Tibial nerve (tissue), 4 donors: ENCODE measurements around the gene TRIM9. TPM values are rescaled to one million over a fixed set of nuclear protein-coding genes. Genes with fewer than 3 reads are reported as not detected.

Experiments
- DNase-seq, 2 donors: peaks; one replicate each; pipeline ENCODE4 v3.0.0-alpha.2; 2019; ENCODE audit warnings: low spot score in 2 of 2
- H3K27ac ChIP-seq, 4 donors: fragments of 200-600 bp; sonication (generic) in 3 of 4; one replicate each; pipeline ENCODE4 v1.5.1; 2017 to 2019; ENCODE audit warnings: mild to moderate bottlenecking in 1 of 4
- H3K27me3 ChIP-seq, 2 donors: fragments of 200-600 bp; sonication (generic) in 1 of 2; one replicate each; pipeline versions ENCODE4 v1.5.1 to v1.6.0; 2017 to 2019
- H3K36me3 ChIP-seq, 3 donors: fragments of 200-600 bp; sonication (generic); one replicate each; pipeline ENCODE4 v1.5.1; 2018 to 2019
- H3K4me1 ChIP-seq, 4 donors: fragments of 200-600 bp; sonication (generic) in 3 of 4; one replicate each; pipeline ENCODE4 v1.5.1; 2017 to 2019
- H3K4me3 ChIP-seq, 4 donors: fragments of 200-600 bp; sonication (generic) in 3 of 4; one replicate each; pipeline ENCODE4 v1.5.1; 2017 to 2019; ENCODE audit warnings: mild to moderate bottlenecking in 1 of 4, moderate library complexity in 1 of 4
- H3K9me3 ChIP-seq, 4 donors: fragments of 200-600 bp; sonication (generic) in 3 of 4; one replicate each; pipeline ENCODE4 v1.5.1; 2017 to 2019
- EP300 ChIP-seq, 2 donors: sonication (generic); formaldehyde crosslinking; IDR thresholded peaks; one replicate each; pipeline ENCODE4 v1.6.1; 2017; ENCODE audit warnings: antibody characterized with exemption in 2 of 2, mild to moderate bottlenecking in 1 of 2
- POLR2A ChIP-seq, 2 donors: fragments of 450-650 bp; IDR thresholded peaks; one replicate each; pipeline ENCODE4 v1.6.1; 2017; ENCODE audit warnings: antibody characterized with exemption in 2 of 2, mild to moderate bottlenecking in 2 of 2, moderate library complexity in 2 of 2
- WGBS, 2 donors: methylation state at CpG; one replicate each; pipeline ENCODE4 v1.1.5; 2018; 5-methylcytosine and 5-hydroxymethylcytosine counted together
- total RNA-seq, 4 donors: library from RNA; depleted of rRNA; stranded (reverse); fragments of >200 nt; gene quantifications; one replicate each; pipeline ENCODE4 v1.1.0, GENCODE V29; 2016
- TF ChIP-seq, protein P1 (sequence below), 5 experiments: fragments of 200-600 bp in 3 of 5; fragments of 450-650 bp in 2 of 5; sonication (generic) in 3 of 5; IDR thresholded peaks; one replicate each; pipeline ENCODE4 v1.5.1; 2016 to 2019; ENCODE audit warnings: antibody characterized with exemption in 5 of 5, mild to moderate bottlenecking in 3 of 5, moderate library complexity in 2 of 5

The TRIM9 gene
- total RNA-seq, 4 donors from 2014 or later: 0.87 to 5.9 (median 4.9) TPM

DNA sequence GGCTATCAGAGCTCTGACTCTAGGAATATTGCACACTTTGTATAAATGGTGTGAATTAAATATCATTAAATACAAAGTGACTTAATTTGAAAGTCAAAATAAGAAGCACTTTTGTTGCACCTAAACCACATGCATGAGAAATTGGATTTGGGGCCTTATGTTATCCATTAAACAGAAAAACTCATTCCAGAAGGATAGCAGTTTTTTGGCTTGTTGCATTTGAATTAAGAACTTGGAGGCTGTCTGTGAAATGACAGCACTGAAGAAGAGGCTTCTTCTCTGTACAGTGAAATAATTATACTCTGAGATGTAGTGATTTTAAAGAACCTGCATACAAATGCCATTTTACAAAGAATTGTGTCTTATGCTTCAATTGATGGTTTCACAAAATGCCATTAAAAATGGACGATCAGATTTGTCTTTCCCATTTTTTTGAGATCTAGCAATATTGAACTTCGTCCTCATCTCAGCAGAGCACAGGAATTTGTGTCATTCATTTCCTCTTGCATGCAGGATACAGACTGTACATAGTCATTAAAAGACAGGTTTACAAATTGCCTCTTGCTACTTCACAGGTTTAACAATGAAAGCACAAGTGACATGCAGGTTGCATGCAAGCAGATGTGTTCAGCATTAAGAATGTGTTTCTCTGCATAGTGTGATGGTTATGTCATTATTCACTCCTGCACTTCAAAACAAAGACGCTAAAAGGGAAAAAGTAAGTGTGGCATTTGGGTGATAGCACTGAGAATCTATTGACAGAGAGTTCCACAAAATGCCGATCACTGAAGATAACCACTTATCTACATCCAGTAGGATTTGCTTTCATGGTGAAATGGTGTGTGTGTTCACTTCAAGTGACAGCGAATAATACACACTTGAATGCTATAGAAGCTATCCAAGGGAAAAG, 114.7 kb downstream of the TRIM9 start:
- no peak for DNase-seq
- Histone ChIP-seq H3K4me1 (no peaks in the 10 kb centered on the region), H3K27me3 (no peaks in the 10 kb centered on the region), H3K27ac (no peak overlapping the region), H3K9me3 (no peaks in the 10 kb centered on the region), H3K4me3 (no peak overlapping the region), H3K36me3 (no peaks in the 10 kb centered on the region)
- no peak for TF ChIP-seq POLR2A (IDR thresholded peaks at IDR 0.05)
- no peak for TF ChIP-seq EP300 (IDR thresholded peaks at IDR 0.05)
- TF ChIP-seq, protein P1, sequence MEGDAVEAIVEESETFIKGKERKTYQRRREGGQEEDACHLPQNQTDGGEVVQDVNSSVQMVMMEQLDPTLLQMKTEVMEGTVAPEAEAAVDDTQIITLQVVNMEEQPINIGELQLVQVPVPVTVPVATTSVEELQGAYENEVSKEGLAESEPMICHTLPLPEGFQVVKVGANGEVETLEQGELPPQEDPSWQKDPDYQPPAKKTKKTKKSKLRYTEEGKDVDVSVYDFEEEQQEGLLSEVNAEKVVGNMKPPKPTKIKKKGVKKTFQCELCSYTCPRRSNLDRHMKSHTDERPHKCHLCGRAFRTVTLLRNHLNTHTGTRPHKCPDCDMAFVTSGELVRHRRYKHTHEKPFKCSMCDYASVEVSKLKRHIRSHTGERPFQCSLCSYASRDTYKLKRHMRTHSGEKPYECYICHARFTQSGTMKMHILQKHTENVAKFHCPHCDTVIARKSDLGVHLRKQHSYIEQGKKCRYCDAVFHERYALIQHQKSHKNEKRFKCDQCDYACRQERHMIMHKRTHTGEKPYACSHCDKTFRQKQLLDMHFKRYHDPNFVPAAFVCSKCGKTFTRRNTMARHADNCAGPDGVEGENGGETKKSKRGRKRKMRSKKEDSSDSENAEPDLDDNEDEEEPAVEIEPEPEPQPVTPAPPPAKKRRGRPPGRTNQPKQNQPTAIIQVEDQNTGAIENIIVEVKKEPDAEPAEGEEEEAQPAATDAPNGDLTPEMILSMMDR (IDR thresholded peaks at IDR 0.05): no peak
- WGBS, 2 donors: 76 to 84% methylated on average over 5 of the region's 5 CpGs

DNA sequence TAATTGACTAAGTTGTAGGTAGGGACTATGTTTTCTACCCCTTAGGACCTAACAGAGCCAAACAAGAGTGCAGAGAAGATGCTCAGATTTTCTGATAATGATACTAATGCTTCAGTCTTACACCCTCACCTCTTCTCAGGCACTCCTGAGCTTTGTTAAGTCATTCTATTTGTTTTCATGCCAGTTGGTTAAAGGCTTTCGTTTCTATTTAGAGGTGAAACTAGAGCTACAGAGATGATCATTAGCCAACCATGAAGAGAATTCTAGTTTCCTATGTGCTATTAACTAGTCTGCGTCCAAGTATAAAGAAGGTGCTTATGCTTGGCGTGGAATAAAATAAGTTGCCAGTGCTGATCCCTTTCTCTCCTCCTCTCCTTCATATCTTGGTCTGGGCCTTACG, 116.0 kb downstream of the TRIM9 start:
- Histone ChIP-seq H3K4me3 (no peak overlapping the region), H3K27ac (no peak overlapping the region), H3K27me3 (no peaks in the 10 kb centered on the region), H3K4me1 (no peaks in the 10 kb centered on the region), H3K36me3 (no peaks in the 10 kb centered on the region), H3K9me3 (no peaks in the 10 kb centered on the region)
- 89 to 94% methylated on average over 4 of the region's 4 CpGs for WGBS, 2 donors
- DNase-seq: no peak
- TF ChIP-seq, protein P1 (IDR thresholded peaks at IDR 0.05): no peak
- TF ChIP-seq EP300 (IDR thresholded peaks at IDR 0.05) (no peak), POLR2A (IDR thresholded peaks at IDR 0.05) (no peak)

DNA sequence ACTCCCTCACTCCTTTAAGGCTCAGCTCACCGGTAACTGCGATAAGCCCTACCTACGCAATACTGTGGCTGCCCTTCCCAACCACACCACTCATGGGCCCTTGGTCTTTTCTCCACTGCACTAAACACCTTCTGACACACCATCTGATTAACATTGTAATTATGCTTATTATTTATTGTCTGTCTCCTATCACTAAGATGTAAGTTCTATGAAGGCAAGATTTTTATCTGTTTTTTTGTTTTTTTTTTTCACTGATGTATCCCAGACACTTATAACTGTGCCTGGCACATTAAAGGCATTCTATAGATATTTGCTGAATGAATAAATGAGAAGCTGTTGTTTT, 116.4 kb downstream of the TRIM9 start:
- no peak overlapping the region for H3K27ac ChIP-seq
- DNase-seq: no peak
- no peak overlapping the region for H3K4me3 ChIP-seq
- H3K27me3 ChIP-seq: no peaks in the 10 kb centered on the region
- TF ChIP-seq POLR2A (IDR thresholded peaks at IDR 0.05): no peak
- TF ChIP-seq, protein P1 (IDR thresholded peaks at IDR 0.05): no peak
- no peak for TF ChIP-seq EP300 (IDR thresholded peaks at IDR 0.05)
- H3K9me3 ChIP-seq: no peaks in the 10 kb centered on the region
- H3K36me3 ChIP-seq: peaks cover 0 to 1% (median 0%) of the 10 kb centered on the region in 3 donors
- H3K4me1 ChIP-seq: no peaks in the 10 kb centered on the region
- 95% methylated on average over 3 of the region's 3 CpGs for WGBS, 2 donors

DNA sequence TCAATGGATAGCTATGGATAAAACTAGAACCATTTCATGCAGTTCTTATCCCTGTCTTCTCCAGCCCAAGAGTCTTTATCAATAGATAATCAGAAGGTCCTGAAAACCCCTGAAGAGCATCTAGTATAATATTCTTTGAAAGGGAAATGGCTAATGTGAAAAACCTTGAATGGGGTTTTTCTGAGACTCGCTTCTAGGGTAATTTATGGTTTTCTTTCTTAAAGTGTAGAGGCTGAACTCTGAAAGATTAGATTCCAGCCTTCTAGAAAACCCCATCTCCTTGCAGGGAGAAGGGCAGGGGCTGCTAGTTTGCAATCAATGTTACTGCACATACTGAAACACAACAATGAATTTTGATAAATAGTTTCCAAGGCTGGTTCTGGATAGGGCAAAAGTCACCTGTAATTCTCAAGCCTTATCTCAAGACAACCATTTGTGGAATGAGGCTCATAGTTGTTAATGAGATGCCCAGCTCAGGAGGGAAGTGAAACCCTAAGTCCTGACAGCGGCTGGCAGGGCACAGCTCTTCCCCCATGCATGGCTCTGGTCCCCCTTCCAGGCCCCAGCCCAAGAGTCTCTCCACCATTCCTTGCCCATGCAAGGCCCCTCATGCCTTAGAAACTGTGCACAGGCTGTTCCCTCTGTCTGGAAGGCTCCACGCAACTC, 116.9 kb downstream of the TRIM9 start:
- Histone ChIP-seq H3K27ac (no peak overlapping the region), H3K4me3 (no peak overlapping the region), H3K4me1 (no peaks in the 10 kb centered on the region), H3K27me3 (no peaks in the 10 kb centered on the region), H3K36me3 (peaks cover 0 to 3% (median 0%) of the 10 kb centered on the region in 3 donors), H3K9me3 (no peaks in the 10 kb centered on the region)
- no peak for TF ChIP-seq POLR2A (IDR thresholded peaks at IDR 0.05)
- TF ChIP-seq, protein P1 (IDR thresholded peaks at IDR 0.05): no peak
- DNase-seq: no peak
- WGBS, 2 donors: 89 to 93% methylated on average over 3 of the region's 3 CpGs

DNA sequence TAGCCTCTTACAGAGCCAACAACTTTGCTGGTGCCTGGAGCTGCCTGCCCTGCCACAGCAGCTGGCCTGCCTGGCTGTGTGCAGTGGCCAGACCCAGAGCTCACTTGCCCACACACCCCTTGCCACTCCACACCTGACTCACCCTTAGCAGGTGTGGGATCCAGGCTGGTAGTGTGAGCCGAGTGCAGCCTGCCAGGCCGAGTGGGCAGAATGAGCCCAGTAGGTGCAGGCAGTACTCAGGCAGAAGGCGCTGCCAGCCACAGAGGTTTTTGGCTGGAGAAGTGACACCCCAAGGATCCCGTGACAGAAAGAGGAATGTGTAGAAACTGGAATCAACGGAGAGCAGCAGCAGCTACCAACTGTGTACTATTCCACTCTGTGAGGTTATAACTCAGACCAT, 120.8 kb downstream of the TRIM9 start:
- H3K4me1 ChIP-seq: no peaks in the 10 kb centered on the region
- H3K27me3 ChIP-seq: no peaks in the 10 kb centered on the region
- H3K9me3 ChIP-seq: no peaks in the 10 kb centered on the region
- TF ChIP-seq, protein P1 (IDR thresholded peaks at IDR 0.05): no peak
- no peak overlapping the region for H3K4me3 ChIP-seq
- H3K36me3 ChIP-seq: peaks cover 0 to 3% (median 0%) of the 10 kb centered on the region in 3 donors
- WGBS, 2 donors: 85 to 96% methylated on average over 4 to 5 of the region's 5 CpGs
- no peak overlapping the region for H3K27ac ChIP-seq
- DNase-seq: no peak
